Glutamatergic neuron (in vitro differentiated cells): ENCODE data around the gene P4HTM. TPM values are rescaled to one million over a fixed set of nuclear protein-coding genes. Genes with fewer than 3 reads are reported as not detected.

Experiments used
- DNase-seq: peaks from one replicate; pipeline ENCODE4 v3.0.0; 2022
- H3K27ac Mint-ChIP-seq: one replicate; pipeline ENCODE4 v1.8.0; 2020; ENCODE audit warnings: mild to moderate bottlenecking, mixed read lengths, inconsistent platforms; ENCODE audit not compliant: unreplicated experiment
- H3K27me3 Mint-ChIP-seq: one replicate; pipeline ENCODE4 v1.8.0; 2020; ENCODE audit warnings: mild to moderate bottlenecking, moderate library complexity, mixed read lengths, inconsistent platforms; ENCODE audit not compliant: unreplicated experiment
- H3K36me3 Mint-ChIP-seq: one replicate; pipeline ENCODE4 v1.8.0; 2020; ENCODE audit warnings: mild to moderate bottlenecking, mixed read lengths, inconsistent platforms; ENCODE audit not compliant: unreplicated experiment
- H3K4me1 Mint-ChIP-seq: one replicate; pipeline ENCODE4 v1.8.0; 2020; ENCODE audit warnings: mild to moderate bottlenecking, low read depth, mixed read lengths, inconsistent platforms; ENCODE audit not compliant: unreplicated experiment
- H3K4me3 Mint-ChIP-seq: one replicate; pipeline ENCODE4 v1.8.0; 2020; ENCODE audit warnings: mild to moderate bottlenecking, mixed read lengths, inconsistent platforms; ENCODE audit not compliant: unreplicated experiment
- H3K9me3 Mint-ChIP-seq: one replicate; pipeline ENCODE4 v1.8.0; 2020; ENCODE audit warnings: mild to moderate bottlenecking, moderate library complexity, mixed read lengths, inconsistent platforms; ENCODE audit not compliant: unreplicated experiment
- total RNA-seq: library from RNA; stranded (reverse); fragmentation: NEBNext Ultra II Directional; extraction: Animal tissue kit (Norgen Biotek cat#: 25700); gene quantifications from one replicate; pipeline ENCODE4 v1.2.1, GENCODE V29; 2021; ENCODE audit not compliant: unreplicated experiment
- TF ChIP-seq, protein P1 (sequence below): fragments of 200-600 bp; sonication (generic); IDR thresholded peaks from one replicate; pipeline ENCODE4 v1.5.0; 2021; ENCODE audit not compliant: partially characterized antibody, unreplicated experiment

Gene P4HTM
- total RNA-seq, 1 donor from 2014 or later: 18.4 TPM

DNA sequence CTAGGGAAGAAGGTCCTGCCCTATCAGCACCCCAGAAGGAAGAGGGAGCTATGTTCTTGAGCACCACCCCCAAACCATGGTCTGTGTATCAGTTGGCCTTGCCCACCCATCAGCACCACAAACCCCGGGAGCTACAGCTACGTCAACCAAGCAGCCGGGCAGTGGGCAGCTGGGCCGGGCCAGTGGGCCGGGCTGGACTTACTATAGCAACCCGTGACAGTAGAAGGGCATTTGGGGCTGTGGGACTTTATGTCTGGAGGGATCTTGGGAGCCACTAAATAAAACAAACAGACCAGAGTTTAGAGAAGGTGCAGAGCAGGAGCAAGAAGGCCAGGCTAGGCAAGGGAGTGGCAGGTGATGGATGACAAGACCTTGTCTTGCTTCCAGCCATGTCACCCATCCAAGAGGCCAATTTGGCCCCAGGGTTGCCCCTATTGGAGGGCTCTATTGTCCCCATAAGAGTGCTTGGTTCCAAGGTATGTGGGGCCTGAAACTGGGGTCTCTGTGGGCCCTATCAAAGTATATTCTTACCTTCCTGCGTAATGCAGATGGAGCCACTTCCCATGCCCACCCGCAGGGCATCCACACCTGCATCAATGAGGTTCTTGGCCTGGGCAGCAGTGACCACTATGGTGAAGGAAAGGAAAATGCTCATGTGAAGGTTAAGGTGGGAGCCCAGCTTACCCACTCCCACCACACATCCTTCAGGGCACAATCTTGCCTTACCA is 35.9 kb downstream of the P4HTM start:
- no peak overlapping the region for H3K27ac Mint-ChIP-seq
- H3K4me1 Mint-ChIP-seq: peaks cover 15% of the 10 kb centered on the region
- peaks cover 16% of the 10 kb centered on the region for H3K9me3 Mint-ChIP-seq
- peak overlapping the region; percentile 25 for H3K4me3 Mint-ChIP-seq
- no peak for DNase-seq
- TF ChIP-seq, protein P1, sequence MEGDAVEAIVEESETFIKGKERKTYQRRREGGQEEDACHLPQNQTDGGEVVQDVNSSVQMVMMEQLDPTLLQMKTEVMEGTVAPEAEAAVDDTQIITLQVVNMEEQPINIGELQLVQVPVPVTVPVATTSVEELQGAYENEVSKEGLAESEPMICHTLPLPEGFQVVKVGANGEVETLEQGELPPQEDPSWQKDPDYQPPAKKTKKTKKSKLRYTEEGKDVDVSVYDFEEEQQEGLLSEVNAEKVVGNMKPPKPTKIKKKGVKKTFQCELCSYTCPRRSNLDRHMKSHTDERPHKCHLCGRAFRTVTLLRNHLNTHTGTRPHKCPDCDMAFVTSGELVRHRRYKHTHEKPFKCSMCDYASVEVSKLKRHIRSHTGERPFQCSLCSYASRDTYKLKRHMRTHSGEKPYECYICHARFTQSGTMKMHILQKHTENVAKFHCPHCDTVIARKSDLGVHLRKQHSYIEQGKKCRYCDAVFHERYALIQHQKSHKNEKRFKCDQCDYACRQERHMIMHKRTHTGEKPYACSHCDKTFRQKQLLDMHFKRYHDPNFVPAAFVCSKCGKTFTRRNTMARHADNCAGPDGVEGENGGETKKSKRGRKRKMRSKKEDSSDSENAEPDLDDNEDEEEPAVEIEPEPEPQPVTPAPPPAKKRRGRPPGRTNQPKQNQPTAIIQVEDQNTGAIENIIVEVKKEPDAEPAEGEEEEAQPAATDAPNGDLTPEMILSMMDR: no peak
- peaks cover 18% of the 10 kb centered on the region for H3K27me3 Mint-ChIP-seq
- no peaks in the 10 kb centered on the region for H3K36me3 Mint-ChIP-seq

DNA sequence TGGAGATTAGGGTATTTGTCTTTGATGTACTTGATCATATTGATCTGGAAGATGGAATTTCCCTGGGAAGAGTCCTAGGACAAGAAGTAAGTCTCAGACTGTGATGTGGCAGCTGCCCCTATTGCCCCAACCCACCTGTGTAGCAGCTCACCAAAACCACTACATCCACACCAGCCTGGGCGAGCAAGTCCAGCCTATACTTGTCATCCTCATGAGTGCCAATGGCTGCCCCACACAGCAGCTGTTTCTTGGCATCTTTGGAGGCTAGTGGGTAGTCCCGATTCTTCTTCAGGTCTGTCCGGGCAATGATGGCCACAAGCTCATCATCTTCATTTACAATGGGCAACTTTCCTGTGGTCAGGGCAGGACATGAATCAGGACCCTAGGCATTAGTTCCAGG is 36.5 kb downstream of the P4HTM start:
- Mint-ChIP-seq H3K36me3 (no peaks in the 10 kb centered on the region), H3K27ac (no peak overlapping the region), H3K4me3 (no peak overlapping the region), H3K9me3 (peaks cover 14% of the 10 kb centered on the region), H3K27me3 (peaks cover 15% of the 10 kb centered on the region), H3K4me1 (peaks cover 15% of the 10 kb centered on the region)
- DNase-seq: no peak
- TF ChIP-seq, protein P1: no peak

- Mint-ChIP-seq H3K9me3 (peaks cover 14% of the 10 kb centered on the region), H3K27me3 (peaks cover 15% of the 10 kb centered on the region), H3K36me3 (peaks cover 5% of the 10 kb centered on the region), H3K4me3 (no peak overlapping the region), H3K4me1 (peaks cover 15% of the 10 kb centered on the region), H3K27ac (no peak overlapping the region)
- TF ChIP-seq, protein P1: no peak
- DNase-seq: no peak
Observed at GRCh38 chr3:49027634-49028033, 37.6 kb downstream of the P4HTM start.

DNA sequence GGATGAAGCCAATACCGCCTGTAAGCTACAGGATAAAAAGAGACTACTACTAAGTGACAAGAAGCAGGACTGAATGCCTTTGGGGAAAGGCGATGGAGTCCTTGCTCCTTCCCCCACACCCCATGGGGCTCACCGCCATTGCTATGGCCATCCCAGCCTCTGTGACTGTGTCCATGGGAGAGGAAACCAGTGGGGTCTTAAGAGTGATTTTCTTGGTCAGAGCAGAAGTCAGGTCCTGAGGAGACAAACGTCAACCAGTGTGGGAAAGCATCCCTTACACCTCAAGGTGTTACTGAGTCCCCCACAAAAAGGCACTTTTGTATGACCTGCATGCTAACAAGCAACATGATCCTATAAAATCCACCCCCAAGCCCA is 38.2 kb downstream of the P4HTM start:
- peaks cover 5% of the 10 kb centered on the region for H3K36me3 Mint-ChIP-seq
- peaks cover 15% of the 10 kb centered on the region for H3K27me3 Mint-ChIP-seq
- peak overlapping the region; percentile 95 for H3K4me3 Mint-ChIP-seq
- TF ChIP-seq, protein P1: no peak
- H3K9me3 Mint-ChIP-seq: peaks cover 12% of the 10 kb centered on the region
- no peak for DNase-seq
- H3K27ac Mint-ChIP-seq: peak overlapping the region; percentile 87
- peaks cover 9% of the 10 kb centered on the region for H3K4me1 Mint-ChIP-seq
